ENCODE results near the gene MICAL1.

- TF ChIP-seq CTCF (conservative IDR thresholded peaks at IDR 0.05; ENCODE audit: low read depth, low read length) (no peak), EZH2 (IDR thresholded peaks at IDR 0.05; ENCODE audit: low read length, unreplicated experiment) (no peak), EZH2phosphoT487 (IDR thresholded peaks at IDR 0.05; ENCODE audit: borderline replicate concordance, low read length) (no peak)
These were observed 806 bp downstream of the MICAL1 start for GRCh38 chr6:109454496-109455436.

All from PC-3 (cell line).